Posterior cingulate gyrus (tissue), 11 donors: Measurements from ENCODE around the gene AMOTL2.
A peak's percentile ranks its signal among the peaks of the same experiment; 100 is the strongest.

ENCODE experiments used
- DNase-seq, 10 donors: peaks; one replicate each; pipeline versions ENCODE4 v3.0.0 to v3.0.0-alpha.2; 2020 to 2021; ENCODE audit warnings: mixed read lengths in 3 of 10
- intact Hi-C: fragments of 100-400 bp; cut with DNase I; formaldehyde crosslinking; loops from one replicate; pipeline ENCODE4 v1.15.1; 2023

The AMOTL2 gene

GRCh38 chr3:134367869-134368750 lies 6.1 kb downstream of the AMOTL2 start:
- DNase-seq: peak in 1 of 10 donors; percentile 57
- intact Hi-C loops: loop anchor here (2.0 kb wide), 1 partner anchor 55 kb away; no protein-coding TSS in a partner anchor

DNA sequence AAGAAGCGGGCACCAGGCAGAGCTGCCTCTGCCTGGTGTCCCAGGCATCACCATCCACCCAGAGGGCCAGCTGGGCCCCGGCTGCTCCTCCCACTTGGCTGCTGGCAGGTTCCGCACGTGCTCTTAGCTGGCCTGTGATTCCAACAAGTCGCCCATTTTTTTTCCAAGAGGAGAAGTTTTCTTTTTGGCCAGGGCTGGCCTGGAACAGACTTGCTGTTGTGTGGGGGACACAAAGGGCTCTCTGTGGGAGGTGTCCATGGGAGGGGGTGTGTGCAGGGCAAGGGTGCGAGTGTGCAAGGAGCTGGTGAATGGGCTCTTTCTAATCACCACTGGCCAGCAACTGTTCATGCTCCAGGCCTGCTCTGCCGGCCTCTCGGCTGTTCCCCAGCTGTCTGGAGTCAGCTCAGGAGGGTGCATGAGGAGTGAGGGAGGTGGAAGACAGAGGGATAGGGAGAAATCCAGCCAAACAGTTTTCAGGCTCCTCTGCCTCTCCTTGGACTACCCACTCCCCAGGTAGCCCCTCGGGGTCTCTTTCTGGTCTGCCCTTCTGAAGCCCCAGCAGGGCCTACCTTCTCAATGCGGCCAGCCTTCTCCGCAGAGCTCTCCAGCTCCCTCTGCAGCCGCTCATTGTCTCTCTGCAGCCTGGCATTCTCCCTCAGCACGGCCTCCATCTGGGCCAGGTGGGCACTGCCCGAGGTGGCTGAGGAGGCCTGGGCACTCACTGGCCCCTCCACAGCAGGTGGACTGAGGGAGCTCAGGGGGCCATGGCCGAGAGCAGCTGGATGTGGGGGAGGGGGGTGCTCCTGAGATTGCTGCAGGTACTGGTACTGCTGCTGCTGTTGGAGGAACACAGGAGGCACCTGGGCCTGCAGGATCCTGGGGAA lies 7.1 kb downstream of the AMOTL2 start:
- DNase-seq: peak; percentile 80 to 99 (median 90)
- intact Hi-C loops: loop anchor here (2.0 kb wide), 1 partner anchor 54 kb away; no protein-coding TSS in a partner anchor

GRCh38 chr3:134366221-134366927 lies 7.9 kb downstream of the AMOTL2 start:
- intact Hi-C loops: loop anchor here (2.0 kb wide), 1 partner anchor 54 kb away; no protein-coding TSS in a partner anchor
- DNase-seq: peak in 1 of 10 donors; percentile 39

DNA sequence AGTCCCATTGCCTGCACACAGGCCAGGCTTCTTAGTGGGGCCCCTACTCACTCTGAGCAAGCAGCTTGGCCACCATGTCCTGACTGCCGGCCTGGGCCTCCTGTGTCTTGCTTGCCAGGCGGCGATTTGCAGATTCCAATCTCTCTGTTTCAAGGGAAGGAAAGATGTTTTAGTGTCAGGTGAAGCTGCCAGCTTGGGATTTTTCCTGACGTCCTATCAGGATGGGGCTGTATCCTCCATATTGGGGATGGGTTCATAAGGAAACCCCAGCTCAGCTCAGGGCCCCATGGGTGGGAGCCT lies 8.5 kb downstream of the AMOTL2 start:
- intact Hi-C loops: loop anchor here (2.0 kb wide), 1 partner anchor 53 kb away; no protein-coding TSS in a partner anchor
- peak in 1 of 10 donors; percentile 54 for DNase-seq

DNA sequence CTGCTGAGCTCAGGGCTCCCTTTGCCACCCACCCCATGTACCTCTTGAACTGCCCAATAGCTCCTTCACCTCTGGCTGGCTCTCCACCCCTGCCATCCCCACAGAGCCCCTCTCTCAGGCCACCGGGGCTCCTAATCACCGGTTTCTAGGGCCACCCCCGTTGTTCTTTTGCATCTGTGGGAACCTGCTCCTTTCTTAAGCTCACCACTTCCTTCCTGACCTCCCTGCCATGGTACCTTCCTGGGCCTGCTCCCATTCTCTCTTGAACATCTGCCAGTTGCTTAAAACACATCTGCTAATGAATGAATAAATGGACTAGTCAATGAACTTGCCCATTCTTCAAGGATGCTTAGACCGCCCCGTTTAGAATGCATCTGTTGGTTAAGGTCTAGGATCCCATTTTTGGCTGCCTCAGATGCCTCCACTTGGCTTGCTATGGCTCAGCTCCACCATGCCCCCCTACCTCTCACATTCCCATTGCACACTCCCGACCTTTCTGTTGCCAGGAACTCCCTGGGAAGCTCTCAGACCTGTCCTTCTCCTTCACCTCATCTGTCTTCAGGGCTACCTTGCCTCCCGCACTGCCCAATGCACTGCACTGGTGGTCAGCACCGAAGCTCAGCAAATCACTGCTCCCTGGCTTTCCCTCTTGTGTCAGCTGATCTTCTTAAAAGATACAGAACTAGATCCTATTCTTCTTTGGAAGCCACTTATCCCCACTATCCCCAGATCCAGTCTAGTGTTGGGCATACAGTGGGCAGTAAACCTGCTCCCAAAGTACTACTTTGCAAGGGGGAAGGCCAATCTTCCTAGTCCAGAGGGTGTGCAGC lies 9.1 kb downstream of the AMOTL2 start:
- intact Hi-C loops: no loop called here
- DNase-seq: peak in 1 of 10 donors; percentile 19

DNA sequence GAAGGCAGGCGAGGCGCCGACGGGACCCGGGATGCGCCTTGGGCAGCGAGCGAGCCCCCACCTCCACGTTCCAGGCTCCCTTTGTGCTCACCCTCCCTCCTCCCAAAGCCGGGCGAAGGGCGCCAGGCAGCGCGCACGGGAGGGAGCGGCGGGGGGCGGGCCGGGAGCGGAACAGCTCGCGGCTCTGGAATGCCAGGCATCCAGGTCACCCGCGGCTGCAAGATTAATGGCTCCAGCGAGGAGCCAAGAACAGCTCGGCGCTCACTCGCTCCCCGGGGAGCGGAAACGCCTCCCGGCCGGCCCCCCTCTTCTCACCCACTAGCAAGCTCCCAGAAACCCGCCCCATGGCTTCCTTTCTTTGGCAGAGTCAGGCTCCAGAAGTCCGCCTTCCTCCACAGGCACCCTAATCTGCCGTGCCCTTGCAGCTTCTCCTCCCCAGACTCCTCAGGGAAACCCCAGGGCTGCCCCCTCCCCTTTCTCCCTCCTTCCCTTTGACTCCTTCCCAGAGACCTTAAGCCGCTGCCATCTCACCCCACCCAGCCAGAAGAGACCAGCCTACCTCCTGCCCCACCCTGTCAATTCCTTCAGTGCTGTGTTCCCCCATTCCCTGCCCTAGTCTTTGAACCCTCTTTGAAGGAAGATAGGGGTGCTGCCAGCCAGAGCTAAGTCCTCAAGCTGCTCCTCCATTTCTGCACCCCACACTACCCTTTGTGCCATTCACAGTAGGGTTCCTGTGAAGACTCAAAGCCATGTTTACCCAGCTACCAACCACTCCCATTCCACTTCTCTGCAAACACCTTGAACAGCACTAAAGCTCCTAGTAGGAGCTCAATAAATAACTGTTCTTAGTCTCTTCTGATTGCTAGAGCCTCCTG lies 9.9 kb downstream of the AMOTL2 start:
- intact Hi-C loops: no loop called here

DNA sequence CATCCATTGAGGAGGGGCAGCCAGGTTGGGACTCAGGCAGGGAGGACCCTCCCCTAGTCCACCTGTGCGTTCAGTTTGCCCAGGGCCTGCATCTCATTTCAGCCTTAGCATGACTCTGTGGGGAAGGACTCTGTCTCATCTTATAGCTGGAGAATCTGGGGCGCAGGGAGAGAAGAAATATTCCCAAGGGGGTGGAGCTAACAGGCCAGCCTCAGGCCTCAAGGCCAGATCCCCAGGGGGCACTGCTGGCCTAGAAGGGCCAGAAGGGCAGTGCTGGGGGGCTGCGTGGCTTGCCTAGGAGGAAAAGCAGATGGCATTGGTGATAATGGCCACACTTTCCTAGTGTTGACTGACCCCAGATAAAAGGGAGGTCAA lies 10.9 kb downstream of the AMOTL2 start:
- intact Hi-C loops: no loop called here
- DNase-seq: peak in 2 of 10 donors; percentile 33 to 43

More for the DNA sequence above, 9.9 kb downstream of the AMOTL2 start:
- peak; percentile 64 to 96 (median 78) for DNase-seq

- DNase-seq: peak in 1 of 10 donors; percentile 52
- intact Hi-C loops: no loop called here
These were observed 11.4 kb downstream of the AMOTL2 start for GRCh38 chr3:134362670-134363380.

DNA sequence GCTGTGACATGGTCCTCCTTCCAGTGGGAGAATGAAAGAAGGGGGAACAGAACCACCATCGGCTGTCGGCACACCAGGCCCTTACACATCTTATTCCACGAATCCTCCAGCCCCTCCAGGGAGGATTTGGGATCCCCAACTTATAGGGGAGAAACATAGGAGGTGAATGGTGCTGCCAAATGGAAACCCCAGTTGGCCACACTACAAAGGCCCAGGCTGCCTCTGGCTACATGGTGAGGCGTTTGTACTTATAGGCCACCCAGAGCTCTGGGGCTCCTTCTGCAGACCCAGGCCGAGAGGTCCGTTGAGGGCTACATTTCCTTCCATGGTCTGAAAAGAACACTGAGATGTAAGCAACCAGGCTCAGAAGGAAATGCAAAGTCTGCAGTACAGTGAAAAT lies 12.0 kb downstream of the AMOTL2 start:
- intact Hi-C loops: no loop called here
- peak in 1 of 10 donors; percentile 52 for DNase-seq

DNA sequence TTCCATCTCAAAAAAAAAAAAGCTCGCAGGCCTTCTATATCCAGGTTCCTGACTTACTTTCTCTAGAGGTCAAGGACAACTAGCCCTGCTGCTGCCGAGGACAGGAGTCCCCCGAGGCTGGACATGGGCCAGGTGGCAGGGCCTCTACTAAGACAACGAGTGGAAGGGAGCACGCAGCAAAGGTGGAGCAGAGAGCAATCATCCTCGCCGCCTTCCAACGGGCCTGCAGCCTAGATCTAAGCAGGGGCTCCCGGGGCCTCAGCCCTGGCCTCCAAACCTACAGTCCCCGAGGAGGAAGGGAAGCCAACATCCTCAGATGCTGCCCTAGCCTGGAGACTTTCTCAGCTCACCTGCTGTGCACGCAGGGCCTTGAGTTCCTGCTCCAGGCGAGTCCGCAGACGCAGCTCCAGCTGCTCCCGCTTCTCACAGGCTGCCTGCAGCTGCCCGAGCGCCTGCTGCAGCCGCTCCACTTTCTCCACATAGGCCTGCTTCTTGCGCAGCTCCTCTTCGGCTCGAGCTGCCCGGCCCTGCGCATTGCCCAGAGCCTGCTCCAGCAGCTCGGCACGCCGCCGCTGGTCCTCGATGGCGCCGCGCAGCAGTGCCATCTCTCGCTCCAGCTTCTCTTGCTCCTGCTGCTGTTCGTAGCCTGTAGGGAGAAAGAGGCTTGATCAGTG lies 12.9 kb downstream of the AMOTL2 start:
- peak in 2 of 10 donors; percentile 63 to 71 for DNase-seq
- intact Hi-C loops: no loop called here

- intact Hi-C loops: no loop called here
- peak in 2 of 10 donors; percentile 57 to 77 for DNase-seq
These were observed 14.2 kb downstream of the AMOTL2 start for GRCh38 chr3:134360046-134360445.

GRCh38 chr3:134359121-134360010 lies 14.9 kb downstream of the AMOTL2 start:
- intact Hi-C loops: no loop called here
- peak in 3 of 10 donors; percentile 70 to 87 (median 84) for DNase-seq

GRCh38 chr3:134357914-134358811 lies 16.1 kb downstream of the AMOTL2 start:
- intact Hi-C loops: no loop called here
- peak in 3 of 10 donors; percentile 59 to 88 (median 77) for DNase-seq

DNA sequence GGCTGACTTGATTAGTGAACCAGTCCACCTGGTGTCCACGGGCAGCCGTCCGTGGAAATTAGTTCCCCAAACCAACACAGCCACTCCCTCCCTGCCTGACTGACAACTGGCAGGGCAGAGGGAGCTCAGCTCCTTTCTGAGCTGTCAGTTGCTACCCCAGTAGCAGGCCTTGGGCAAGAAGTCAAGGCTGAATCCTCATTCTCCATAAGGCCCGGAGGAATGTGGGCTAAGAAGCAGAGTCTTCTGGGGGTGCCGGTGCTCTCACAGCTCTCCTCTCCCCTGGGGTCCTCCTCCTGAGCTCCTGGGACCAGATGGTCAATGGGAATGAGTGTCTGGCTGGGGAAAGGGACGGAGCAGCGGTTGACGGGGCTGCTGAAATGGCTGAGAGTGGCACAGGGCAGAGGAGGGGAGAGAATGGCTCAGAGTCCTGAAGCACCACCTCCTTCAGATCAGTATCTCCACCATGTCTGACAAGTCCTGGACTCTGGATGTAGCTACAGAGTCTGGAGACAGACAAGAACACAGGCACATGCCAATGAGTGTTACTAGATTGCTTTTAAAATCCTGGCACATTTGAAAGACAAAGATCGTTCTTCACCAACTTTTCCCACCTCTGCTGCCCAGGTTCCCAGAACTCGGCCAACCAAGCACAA lies 16.9 kb downstream of the AMOTL2 start:
- intact Hi-C loops: no loop called here
- DNase-seq: peak in 3 of 10 donors; percentile 22 to 51 (median 27)
